Right lobe of liver (tissue), 6 donors: ENCODE measurements around the gene NOVA2. TPM values are rescaled to one million over a fixed set of nuclear protein-coding genes. Genes with fewer than 3 reads are reported as not detected.

Source experiments
- ATAC-seq, 4 donors: fragments of 200-7000 bp; cut with Tn5 transposase; one replicate each; pipeline ENCODE4 v1.9.1; 2020; ENCODE audit warnings: mild to moderate bottlenecking in 4 of 4, moderate library complexity in 4 of 4
- DNase-seq, 3 donors: peaks; one replicate each; pipeline ENCODE4 v3.0.0-alpha.2; 2020
- H3K27ac ChIP-seq, 3 donors: fragments of 200-600 bp; one replicate each; pipeline ENCODE4 v1.8.0; 2022
- H3K27me3 ChIP-seq, 2 donors: fragments of 200-600 bp; one replicate each; pipeline ENCODE4 v1.8.0; 2022
- H3K36me3 ChIP-seq, 4 donors: fragments of 200-600 bp; sonication (generic) in 1 of 4; one replicate each; pipeline versions ENCODE4 v1.5.1 to v1.8.0; 2017 to 2022; ENCODE audit warnings: control low read depth in 1 of 4
- H3K4me1 ChIP-seq, 4 donors: fragments of 200-600 bp; sonication (generic) in 1 of 4; one replicate each; pipeline versions ENCODE4 v1.5.1 to v1.8.0; 2017 to 2022; ENCODE audit warnings: control low read depth in 1 of 4
- H3K4me3 ChIP-seq, 3 donors: fragments of 200-600 bp; one replicate each; pipeline ENCODE4 v1.8.0; 2022
- H3K9me3 ChIP-seq, 4 donors: fragments of 200-600 bp; sonication (generic) in 1 of 4; one replicate each; pipeline versions ENCODE4 v1.5.1 to v1.8.0; 2017 to 2022; ENCODE audit warnings: control low read depth in 1 of 4
- CTCF ChIP-seq, 4 donors: fragments of 200-600 bp in 3 of 4; fragments of 450-650 bp in 1 of 4; IDR thresholded peaks; one replicate each; pipeline versions ENCODE4 v1.5.1 to v1.8.0; 2016 to 2022; ENCODE audit warnings: antibody characterized with exemption in 4 of 4, mild to moderate bottlenecking in 2 of 4
- POLR2A ChIP-seq: fragments of 450-650 bp; IDR thresholded peaks from one replicate; pipeline ENCODE4 v1.6.1; 2017; ENCODE audit warnings: antibody characterized with exemption, mild to moderate bottlenecking
- WGBS: methylation state at CpG from one replicate; pipeline ENCODE4 v1.1.6; 2018; ENCODE audit warnings: low coverage, low lambda C conversion rate; ENCODE audit not compliant: insufficient coverage; ENCODE audit errors: missing lambda C conversion rate; 5-methylcytosine and 5-hydroxymethylcytosine counted together
- intact Hi-C, 2 donors: fragments of 100-400 bp; cut with DNase I; formaldehyde crosslinking; loops; one replicate each; pipeline versions ENCODE4 v1.11.2 to v1.14.1; 2022
- total RNA-seq, 6 experiments: library from RNA; depleted of rRNA in 2 of 6; stranded (reverse); fragments of >200 nt in 2 of 6; fragmentation: NEBNext Ultra II Directional in 3 of 6; extraction: Animal tissue kit (Norgen Biotek cat#: 25700) in 3 of 6; gene quantifications; one replicate each; pipeline versions ENCODE4 v1.1.0 to v1.2.4, GENCODE V29; 2016 to 2023
- donor health status: DM: no; HTN: yes; CAD: no.
- donor health status: DM: no; HTN: no; CAD: no.
- donor health status: DM: no; HTN: no; CAD: no.
- donor health status: DM: no; HTN: yes; CAD: no.
- donor health status: DM: no; HTN: yes; CAD: no.

Gene NOVA2
- total RNA-seq, 6 experiments from 2014 or later = 0.66 to 2.5 (median 0.85) TPM

GRCh38 chr19:45938733-45939319 lies 34.8 kb downstream of the NOVA2 start:
- no peaks in the 10 kb centered on the region for H3K27me3 ChIP-seq
- no peak for DNase-seq
- WGBS = 88% methylated on average over 3 of the region's 3 CpGs

GRCh38 chr19:45935267-45935666 lies 38.4 kb downstream of the NOVA2 start:
- Histone ChIP-seq H3K27me3 (no peaks in the 10 kb centered on the region), H3K27ac (no peak overlapping the region), H3K4me1 (no peaks in the 10 kb centered on the region), H3K9me3 (no peaks in the 10 kb centered on the region), H3K4me3 (no peak overlapping the region), H3K36me3 (no peaks in the 10 kb centered on the region)
- TF ChIP-seq POLR2A = no peak
- TF ChIP-seq CTCF (IDR thresholded peaks at IDR 0.05) = no peak
- 55% methylated on average over 2 of the region's 19 CpGs for WGBS
- intact Hi-C loops = no loop called here
- ATAC-seq (no peak), DNase-seq (no peak)

More at GRCh38 chr19:45938733-45939319, 34.8 kb downstream of the NOVA2 start:
- TF ChIP-seq CTCF (IDR thresholded peaks at IDR 0.05) (no peak), POLR2A (no peak)
- Histone ChIP-seq H3K4me1 (no peaks in the 10 kb centered on the region), H3K36me3 (no peaks in the 10 kb centered on the region), H3K9me3 (no peaks in the 10 kb centered on the region), H3K27ac (no peak overlapping the region), H3K4me3 (no peak overlapping the region)
- intact Hi-C loops = no loop called here
- ATAC-seq = no peak

GRCh38 chr19:45934551-45935230 lies 39.0 kb downstream of the NOVA2 start:
- DNase-seq = no peak

GRCh38 chr19:45933759-45934158 lies 39.9 kb downstream of the NOVA2 start:
- no peaks in the 10 kb centered on the region for H3K27me3 ChIP-seq
- no peaks in the 10 kb centered on the region for H3K36me3 ChIP-seq
- intact Hi-C loops = no loop called here
- 55% methylated on average over 9 of the region's 9 CpGs for WGBS
- H3K27ac ChIP-seq = no peak overlapping the region
- TF ChIP-seq POLR2A = no peak
- no peak for TF ChIP-seq CTCF (IDR thresholded peaks at IDR 0.05)
- no peak overlapping the region for H3K4me3 ChIP-seq
- H3K4me1 ChIP-seq = no peaks in the 10 kb centered on the region
- DNase-seq (no peak), ATAC-seq (no peak)
- H3K9me3 ChIP-seq = no peaks in the 10 kb centered on the region

More at GRCh38 chr19:45934551-45935230, 39.0 kb downstream of the NOVA2 start:
- no peaks in the 10 kb centered on the region for H3K36me3 ChIP-seq
- intact Hi-C loops = no loop called here
- no peaks in the 10 kb centered on the region for H3K4me1 ChIP-seq
- H3K27me3 ChIP-seq = no peaks in the 10 kb centered on the region
- TF ChIP-seq CTCF (IDR thresholded peaks at IDR 0.05) (no peak), POLR2A (no peak)
- WGBS = 19% methylated on average over 19 of the region's 19 CpGs
- H3K27ac ChIP-seq = no peak overlapping the region
- H3K4me3 ChIP-seq = no peak overlapping the region
- H3K9me3 ChIP-seq = no peaks in the 10 kb centered on the region
- ATAC-seq = no peak
